A673 (cell line): Measurements from ENCODE around the gene PLA2G5.

ENCODE experiments used
- CTCF ChIP-seq: fragments of 300-800, 200-600 bp; sonication (generic); conservative IDR thresholded peaks from 2 replicates; pipeline ENCODE4 v1.5.1; 2017; ENCODE audit warnings: low read depth, mild to moderate bottlenecking, antibody characterized with exemption, low read length, moderate library complexity, mixed read lengths
- EZH2 ChIP-seq: fragments of 200-600 bp; sonication (generic); IDR thresholded peaks from 2 replicates; pipeline ENCODE4 v1.6.1; 2017; ENCODE audit warnings: borderline replicate concordance, low read depth, mild to moderate bottlenecking, mixed read lengths, antibody characterized with exemption, low read length; ENCODE audit not compliant: poor library complexity, severe bottlenecking

GRCh38 chr1:20068722-20069121, 1.3 kb upstream of the PLA2G5 start:
- TF ChIP-seq CTCF (no peak), EZH2 (no peak)
